HG02840 (cell line): ENCODE data around the gene NME3.

Experiments
- ATAC-seq: cut with Tn5 transposase; IDR thresholded peaks from one replicate; pipeline ENCODE4 v1.9.1; 2021; ENCODE audit warnings: mild to moderate bottlenecking, moderate library complexity, moderate number of reproducible peaks; ENCODE audit not compliant: unreplicated experiment, low FRiP score

NME3 gene

GRCh38 chr16:1770328-1771187 is 785 bp downstream of the NME3 start:
- ATAC-seq, result no peak

GRCh38 chr16:1769402-1770300 is 1.7 kb downstream of the NME3 start:
- no peak for ATAC-seq

- ATAC-seq, result no peak
These were observed 2.5 kb downstream of the NME3 start for GRCh38 chr16:1768767-1769401.

- ATAC-seq, result no peak
These were observed 3.1 kb downstream of the NME3 start for GRCh38 chr16:1768061-1768766.

GRCh38 chr16:1767116-1767994 is 4.0 kb downstream of the NME3 start:
- ATAC-seq, result no peak

- ATAC-seq, result no peak
These were observed 4.6 kb downstream of the NME3 start for GRCh38 chr16:1766701-1767100.

- no peak for ATAC-seq
These were observed 5.1 kb downstream of the NME3 start for GRCh38 chr16:1766231-1766630.

- no peak for ATAC-seq
These were observed 5.5 kb downstream of the NME3 start for GRCh38 chr16:1765826-1766225.

GRCh38 chr16:1764971-1765370 is 6.4 kb downstream of the NME3 start:
- no peak for ATAC-seq

- no peak for ATAC-seq
These were observed 7.5 kb downstream of the NME3 start for GRCh38 chr16:1763521-1764511.

GRCh38 chr16:1762879-1763520 is 8.3 kb downstream of the NME3 start:
- ATAC-seq, result no peak

- ATAC-seq, result no peak
These were observed 9.0 kb downstream of the NME3 start for GRCh38 chr16:1762196-1762878.

GRCh38 chr16:1761751-1762150 is 9.6 kb downstream of the NME3 start:
- ATAC-seq, result no peak

GRCh38 chr16:1760911-1761310 is 10.4 kb downstream of the NME3 start:
- no peak for ATAC-seq

- ATAC-seq, result no peak
These were observed 11.8 kb downstream of the NME3 start for GRCh38 chr16:1759511-1759910.

GRCh38 chr16:1758923-1759322 is 12.4 kb downstream of the NME3 start:
- no peak for ATAC-seq
